GM12878 (cell line): ENCODE measurements around the gene UNC45A. TPM values are rescaled to one million over a fixed set of nuclear protein-coding genes. Genes with fewer than 3 reads are reported as not detected.

Experiments
- polyA plus RNA-seq, 11 experiments: library from polyadenylated mRNA; depleted of rRNA in 4 of 11; unstranded in 6 of 11; stranded (reverse) in 5 of 11; fragments of >200 nt; fragmentation: Nextera tagmentation in 4 of 11; fragmentation: Illumina TruSeq in 1 of 11; extraction: Ambion mirVana in 4 of 11; extraction: Trizol in 1 of 11; gene quantifications; 1 replicate in 1 of 11; 2 replicates in 10 of 11; pipeline versions ENCODE4 v1.2.1 to v1.2.3, GENCODE V29; 2011 to 2016; ENCODE audit warnings: inconsistent platforms in 2 of 11, missing spikeins in 2 of 11, low read depth in 1 of 11
- small RNA-seq: library from RNA; depleted of rRNA; stranded (forward); fragments of <200 nt; gene quantifications from one replicate; pipeline ENCODE3, GENCODE V24; 2014
- total RNA-seq, 4 experiments: library from RNA; depleted of rRNA in 3 of 4; stranded (reverse); fragments of >200 nt in 3 of 4; fragmentation: Illumina TruSeq in 1 of 4; extraction: Trizol in 1 of 4; gene quantifications; 2 replicates each; pipeline versions ENCODE4 v1.2.1 to v1.2.3, GENCODE V29; 2013 to 2021

Gene UNC45A
- total and polyA plus RNA-seq, 10 of the 15 experiments (the other 5 are each of a cell fraction or from before 2014, with no cell fraction given): 10.3 to 57.8 (median 40.5) TPM

Small RNA genes lying within 50 kb of the gene (small RNA-seq; reads per million reads assigned to genes)
- gene RF00019: not detected

Other genes with a start within 250 kb of the UNC45A start
Only the 7 nearest of the 9 such genes appear.
- gene FURIN, start 66.7 kb upstream of the UNC45A start, total RNA-seq (2014; rRNA removed): 20.8 and 24.5 TPM in 2 replicates
- gene FURIN, start 66.7 kb upstream of the UNC45A start, total RNA-seq (2014; rRNA removed; fragmentation: Illumina TruSeq; extraction: Trizol): 9.9 and 11.2 TPM in 2 replicates
- 36.9 and 39.9 TPM in 2 replicates for gene FURIN, start 66.7 kb upstream of the UNC45A start, total RNA-seq (2021)
- gene FURIN, start 66.7 kb upstream of the UNC45A start, polyA plus RNA-seq (2011; rRNA removed): 1.9 and 5.6 TPM in 2 replicates
- gene FURIN, start 66.7 kb upstream of the UNC45A start, polyA plus RNA-seq (2014; fragmentation: Illumina TruSeq; extraction: Trizol): 3.3 and 10.1 TPM in 2 replicates
- gene FURIN, start 66.7 kb upstream of the UNC45A start, polyA plus RNA-seq (2014; fragmentation: Nextera tagmentation; extraction: Ambion mirVana): 1 to 10 TPM in 1 of 2 experiments, under 1 TPM in 1; 0.47 to 1.3 TPM
- 23.2 and 26.3 TPM in 2 replicates for gene FURIN, start 66.7 kb upstream of the UNC45A start, polyA plus RNA-seq (2014; rRNA removed)
- 1 to 10 TPM; 5.6 to 5.9 TPM for gene FURIN, start 66.7 kb upstream of the UNC45A start, polyA plus RNA-seq (2016; fragmentation: Nextera tagmentation; extraction: Ambion mirVana)
- gene FES, start 50.8 kb upstream of the UNC45A start, total RNA-seq (2014; rRNA removed): 19.5 and 21.7 TPM in 2 replicates
- gene FES, start 50.8 kb upstream of the UNC45A start, total RNA-seq (2014; rRNA removed; fragmentation: Illumina TruSeq; extraction: Trizol): 6.1 and 7.0 TPM in 2 replicates
- gene FES, start 50.8 kb upstream of the UNC45A start, total RNA-seq (2021): 17.7 and 23.9 TPM in 2 replicates
- 0.07 and 0.09 TPM in 2 replicates for gene FES, start 50.8 kb upstream of the UNC45A start, polyA plus RNA-seq (2011; rRNA removed)
- 0.60 and 3.8 TPM in 2 replicates for gene FES, start 50.8 kb upstream of the UNC45A start, polyA plus RNA-seq (2014; fragmentation: Illumina TruSeq; extraction: Trizol)
- 1 to 10 TPM in 1 of 2 experiments, under 1 TPM in 1; 0.56 to 1.0 TPM for gene FES, start 50.8 kb upstream of the UNC45A start, polyA plus RNA-seq (2014; fragmentation: Nextera tagmentation; extraction: Ambion mirVana)
- 14.6 and 20.6 TPM in 2 replicates for gene FES, start 50.8 kb upstream of the UNC45A start, polyA plus RNA-seq (2014; rRNA removed)
- gene FES, start 50.8 kb upstream of the UNC45A start, polyA plus RNA-seq (2016; fragmentation: Nextera tagmentation; extraction: Ambion mirVana): 10 to 100 TPM; 12.7 to 16.1 TPM
- gene MAN2A2, start 32.0 kb upstream of the UNC45A start, total RNA-seq (2014; rRNA removed): 25.4 and 29.5 TPM in 2 replicates
- gene MAN2A2, start 32.0 kb upstream of the UNC45A start, total RNA-seq (2014; rRNA removed; fragmentation: Illumina TruSeq; extraction: Trizol): 16.6 and 18.0 TPM in 2 replicates
- 62.4 and 79.4 TPM in 2 replicates for gene MAN2A2, start 32.0 kb upstream of the UNC45A start, total RNA-seq (2021)
- gene MAN2A2, start 32.0 kb upstream of the UNC45A start, polyA plus RNA-seq (2011; rRNA removed): 19.4 and 38.9 TPM in 2 replicates
- gene MAN2A2, start 32.0 kb upstream of the UNC45A start, polyA plus RNA-seq (2014; fragmentation: Illumina TruSeq; extraction: Trizol): 26.9 and 47.8 TPM in 2 replicates
- 1 to 10 TPM; 4.2 to 4.4 TPM for gene MAN2A2, start 32.0 kb upstream of the UNC45A start, polyA plus RNA-seq (2014; fragmentation: Nextera tagmentation; extraction: Ambion mirVana)
- 66.4 and 71.1 TPM in 2 replicates for gene MAN2A2, start 32.0 kb upstream of the UNC45A start, polyA plus RNA-seq (2014; rRNA removed)
- 10 to 100 TPM; 13.7 to 16.8 TPM for gene MAN2A2, start 32.0 kb upstream of the UNC45A start, polyA plus RNA-seq (2016; fragmentation: Nextera tagmentation; extraction: Ambion mirVana)
- gene HDDC3, start 2.7 kb upstream of the UNC45A start, total RNA-seq (2014; rRNA removed): 25.7 and 27.7 TPM in 2 replicates
- 19.9 and 21.0 TPM in 2 replicates for gene HDDC3, start 2.7 kb upstream of the UNC45A start, total RNA-seq (2014; rRNA removed; fragmentation: Illumina TruSeq; extraction: Trizol)
- 20.3 and 24.6 TPM in 2 replicates for gene HDDC3, start 2.7 kb upstream of the UNC45A start, total RNA-seq (2021)
- 15.2 and 19.3 TPM in 2 replicates for gene HDDC3, start 2.7 kb upstream of the UNC45A start, polyA plus RNA-seq (2011; rRNA removed)
- gene HDDC3, start 2.7 kb upstream of the UNC45A start, polyA plus RNA-seq (2014; fragmentation: Illumina TruSeq; extraction: Trizol): 22.2 and 25.7 TPM in 2 replicates
- gene HDDC3, start 2.7 kb upstream of the UNC45A start, polyA plus RNA-seq (2014; fragmentation: Nextera tagmentation; extraction: Ambion mirVana): 1 to 10 TPM; 5.6 to 9.0 TPM
- gene HDDC3, start 2.7 kb upstream of the UNC45A start, polyA plus RNA-seq (2014; rRNA removed): 30.4 and 32.2 TPM in 2 replicates
- gene HDDC3, start 2.7 kb upstream of the UNC45A start, polyA plus RNA-seq (2016; fragmentation: Nextera tagmentation; extraction: Ambion mirVana): 10 to 100 TPM; 35.9 to 39.5 TPM
- 19.5 and 19.7 TPM in 2 replicates for gene RCCD1, start 19.6 kb downstream of the UNC45A start, total RNA-seq (2014; rRNA removed)
- 10.0 and 10.6 TPM in 2 replicates for gene RCCD1, start 19.6 kb downstream of the UNC45A start, total RNA-seq (2014; rRNA removed; fragmentation: Illumina TruSeq; extraction: Trizol)
- 23.5 and 25.6 TPM in 2 replicates for gene RCCD1, start 19.6 kb downstream of the UNC45A start, total RNA-seq (2021)
- 19.1 and 22.1 TPM in 2 replicates for gene RCCD1, start 19.6 kb downstream of the UNC45A start, polyA plus RNA-seq (2011; rRNA removed)
- gene RCCD1, start 19.6 kb downstream of the UNC45A start, polyA plus RNA-seq (2014; fragmentation: Illumina TruSeq; extraction: Trizol): 10.7 and 11.5 TPM in 2 replicates
- gene RCCD1, start 19.6 kb downstream of the UNC45A start, polyA plus RNA-seq (2014; fragmentation: Nextera tagmentation; extraction: Ambion mirVana): 1 to 10 TPM; 5.2 to 8.0 TPM
- gene RCCD1, start 19.6 kb downstream of the UNC45A start, polyA plus RNA-seq (2014; rRNA removed): 27.3 and 27.4 TPM in 2 replicates
- 10 to 100 TPM; 29.5 to 30.4 TPM for gene RCCD1, start 19.6 kb downstream of the UNC45A start, polyA plus RNA-seq (2016; fragmentation: Nextera tagmentation; extraction: Ambion mirVana)
- 139 and 158 TPM in 2 replicates for gene PRC1, start 59.2 kb downstream of the UNC45A start, total RNA-seq (2014; rRNA removed)
- gene PRC1, start 59.2 kb downstream of the UNC45A start, total RNA-seq (2014; rRNA removed; fragmentation: Illumina TruSeq; extraction: Trizol): 150 and 156 TPM in 2 replicates
- 108 and 113 TPM in 2 replicates for gene PRC1, start 59.2 kb downstream of the UNC45A start, total RNA-seq (2021)
- 241 and 262 TPM in 2 replicates for gene PRC1, start 59.2 kb downstream of the UNC45A start, polyA plus RNA-seq (2011; rRNA removed)
- 161 and 192 TPM in 2 replicates for gene PRC1, start 59.2 kb downstream of the UNC45A start, polyA plus RNA-seq (2014; fragmentation: Illumina TruSeq; extraction: Trizol)
- 100 to 1,000 TPM; 100 to 130 TPM for gene PRC1, start 59.2 kb downstream of the UNC45A start, polyA plus RNA-seq (2014; fragmentation: Nextera tagmentation; extraction: Ambion mirVana)
- 118 and 133 TPM in 2 replicates for gene PRC1, start 59.2 kb downstream of the UNC45A start, polyA plus RNA-seq (2014; rRNA removed)
- 100 to 1,000 TPM; 109 to 110 TPM for gene PRC1, start 59.2 kb downstream of the UNC45A start, polyA plus RNA-seq (2016; fragmentation: Nextera tagmentation; extraction: Ambion mirVana)
- gene VPS33B, start 87.3 kb downstream of the UNC45A start, total RNA-seq (2014; rRNA removed): 10.1 and 11.4 TPM in 2 replicates
- 12.4 and 13.6 TPM in 2 replicates for gene VPS33B, start 87.3 kb downstream of the UNC45A start, total RNA-seq (2014; rRNA removed; fragmentation: Illumina TruSeq; extraction: Trizol)
- gene VPS33B, start 87.3 kb downstream of the UNC45A start, total RNA-seq (2021): 19.8 and 20.0 TPM in 2 replicates
- 19.9 and 21.5 TPM in 2 replicates for gene VPS33B, start 87.3 kb downstream of the UNC45A start, polyA plus RNA-seq (2011; rRNA removed)
- gene VPS33B, start 87.3 kb downstream of the UNC45A start, polyA plus RNA-seq (2014; fragmentation: Illumina TruSeq; extraction: Trizol): 11.5 and 12.7 TPM in 2 replicates
- 10 to 100 TPM; 11.8 to 18.6 TPM for gene VPS33B, start 87.3 kb downstream of the UNC45A start, polyA plus RNA-seq (2014; fragmentation: Nextera tagmentation; extraction: Ambion mirVana)
- gene VPS33B, start 87.3 kb downstream of the UNC45A start, polyA plus RNA-seq (2014; rRNA removed): 12.1 and 14.7 TPM in 2 replicates
- 10 to 100 TPM; 15.7 to 18.3 TPM for gene VPS33B, start 87.3 kb downstream of the UNC45A start, polyA plus RNA-seq (2016; fragmentation: Nextera tagmentation; extraction: Ambion mirVana)